Effector memory CD8-positive, alpha-beta T cell (primary cell): ENCODE data around the gene TCHP.
"Not testable (repeated sequence)": the region's sequence is repeated elsewhere in the genome, so short reads cannot be mapped to it uniquely, and the experiment has no call there.

Experiments used
- ATAC-seq: fragments of 150-1000 bp; cut with Tn5 transposase; replicated peaks from 2 replicates; pipeline ENCODE4 v1.10.0; 2021; ENCODE audit warnings: mild to moderate bottlenecking, moderate library complexity
- DNase-seq, 3 experiments: peaks; one replicate each; pipeline ENCODE4 v3.0.0; 2021
- H3K27ac Mint-ChIP-seq, 2 donors: one replicate each; pipeline ENCODE4 v1.8.0; 2022; ENCODE audit warnings: mild to moderate bottlenecking in 2 of 2, mixed read lengths in 2 of 2, moderate library complexity in 2 of 2
- H3K27me3 Mint-ChIP-seq, 2 donors: one replicate each; pipeline ENCODE4 v1.8.0; 2022; ENCODE audit warnings: mixed read lengths in 2 of 2
- H3K36me3 Mint-ChIP-seq: one replicate; pipeline ENCODE4 v1.8.0; 2022; ENCODE audit warnings: mild to moderate bottlenecking, moderate library complexity, mixed read lengths; ENCODE audit not compliant: insufficient read depth
- H3K4me1 Mint-ChIP-seq, 2 donors: one replicate each; pipeline ENCODE4 v1.8.0; 2022; ENCODE audit warnings: low read depth in 2 of 2, mixed read lengths in 2 of 2
- H3K4me3 Mint-ChIP-seq, 2 donors: one replicate each; pipeline ENCODE4 v1.8.0; 2022; ENCODE audit warnings: mild to moderate bottlenecking in 2 of 2, mixed read lengths in 2 of 2, moderate library complexity in 2 of 2
- H3K9me3 Mint-ChIP-seq, 2 donors: one replicate each; pipeline ENCODE4 v1.8.0; 2022; ENCODE audit warnings: mixed read lengths in 2 of 2
- total RNA-seq, 9 experiments: gene quantifications; one replicate each; lab custom pipeline; 2026; lab: John Stamatoyannopoulos, UW

Gene TCHP, protein sequence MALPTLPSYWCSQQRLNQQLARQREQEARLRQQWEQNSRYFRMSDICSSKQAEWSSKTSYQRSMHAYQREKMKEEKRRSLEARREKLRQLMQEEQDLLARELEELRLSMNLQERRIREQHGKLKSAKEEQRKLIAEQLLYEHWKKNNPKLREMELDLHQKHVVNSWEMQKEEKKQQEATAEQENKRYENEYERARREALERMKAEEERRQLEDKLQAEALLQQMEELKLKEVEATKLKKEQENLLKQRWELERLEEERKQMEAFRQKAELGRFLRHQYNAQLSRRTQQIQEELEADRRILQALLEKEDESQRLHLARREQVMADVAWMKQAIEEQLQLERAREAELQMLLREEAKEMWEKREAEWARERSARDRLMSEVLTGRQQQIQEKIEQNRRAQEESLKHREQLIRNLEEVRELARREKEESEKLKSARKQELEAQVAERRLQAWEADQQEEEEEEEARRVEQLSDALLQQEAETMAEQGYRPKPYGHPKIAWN
- 34.4 to 62.0 (median 43.2) reads per million in 9 experiments for total RNA-seq

DNA sequence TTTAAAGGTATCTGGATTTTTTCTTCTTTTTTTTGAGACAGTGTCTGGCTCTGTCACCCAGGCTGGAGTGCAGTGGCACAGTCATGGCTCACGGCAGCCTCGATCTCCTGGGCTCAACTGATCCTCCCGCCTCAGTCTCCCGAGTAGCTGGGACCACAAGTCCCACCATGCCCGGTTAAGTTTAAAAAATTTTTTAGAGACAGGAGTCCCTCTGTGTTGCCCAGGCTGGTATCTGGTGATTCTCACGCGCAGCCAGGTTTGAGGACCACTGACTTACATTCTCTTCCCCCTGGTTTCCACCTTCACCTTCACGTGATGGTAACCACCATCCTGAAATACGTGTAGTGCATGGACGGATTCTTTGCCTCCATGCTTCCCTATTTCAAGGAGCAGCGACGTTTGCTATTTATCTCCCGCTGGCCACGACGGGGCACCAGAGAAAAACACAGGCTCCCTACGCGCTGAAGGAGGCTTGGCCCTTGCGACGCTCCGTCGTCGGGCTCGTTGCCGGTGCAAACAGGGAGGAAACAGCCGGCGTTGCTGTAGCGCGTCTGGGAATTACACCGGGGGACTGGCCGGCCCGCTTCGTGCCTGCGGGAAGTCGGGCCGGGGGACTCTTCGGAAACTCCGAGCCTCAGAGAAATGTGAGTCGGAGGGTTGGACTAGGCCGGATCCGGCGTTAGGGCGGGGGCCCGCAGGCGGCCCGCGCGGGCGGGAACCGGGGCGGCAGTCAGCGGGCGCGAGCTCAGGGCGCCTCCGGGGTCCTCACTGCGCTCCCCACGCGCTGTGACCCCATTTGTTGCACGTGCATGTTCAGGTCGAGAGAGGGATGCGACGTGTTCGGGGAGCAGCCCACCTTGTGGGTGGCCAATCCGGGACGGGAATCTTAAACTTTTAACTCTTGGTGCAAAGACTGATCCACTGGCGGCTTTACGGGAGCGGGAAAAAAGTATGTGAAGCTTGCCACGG lies at the start of gene TCHP:
TCHP (plus strand) TSS at position 492 of the 969 bp plus-strand sequence. CDS start 2,753 bp downstream, outside the sequence.
- Mint-ChIP-seq H3K9me3 (no peaks in the 10 kb centered on the region), H3K4me1 (peaks cover 23 to 27% of the 10 kb centered on the region in 2 donors), H3K27me3 (no peaks in the 10 kb centered on the region), H3K36me3 (peaks cover 25% of the 10 kb centered on the region), H3K27ac (peak within 1 kb of the TSS; percentile 92 to 95), H3K4me3 (peak within 1 kb of the TSS; percentile 90 to 96)
- peak; percentile 57 to 64 (median 58) for DNase-seq
- peak; percentile 91 for ATAC-seq

DNA sequence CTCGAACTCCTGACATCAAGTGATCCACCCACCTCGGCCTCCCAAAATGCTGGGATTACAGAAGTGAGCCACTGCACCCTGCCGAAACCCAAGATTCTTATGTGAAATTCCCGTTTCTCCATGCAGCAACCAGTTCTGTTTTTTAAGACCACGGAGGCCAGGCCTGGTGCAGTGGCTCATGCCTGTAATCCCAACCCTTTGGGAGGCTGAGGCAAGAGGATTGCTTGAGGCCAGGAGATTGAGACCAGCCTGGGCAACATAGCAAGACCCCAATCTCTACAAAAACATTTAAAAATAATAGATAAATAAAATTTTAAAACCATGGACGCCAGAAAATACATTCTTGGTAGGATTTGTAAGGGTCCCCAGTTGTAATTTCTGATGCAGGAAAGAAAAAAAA lies 49.6 kb upstream of the TCHP start:
- H3K4me3 Mint-ChIP-seq, H3K27ac Mint-ChIP-seq: not testable (repeated sequence)

DNA sequence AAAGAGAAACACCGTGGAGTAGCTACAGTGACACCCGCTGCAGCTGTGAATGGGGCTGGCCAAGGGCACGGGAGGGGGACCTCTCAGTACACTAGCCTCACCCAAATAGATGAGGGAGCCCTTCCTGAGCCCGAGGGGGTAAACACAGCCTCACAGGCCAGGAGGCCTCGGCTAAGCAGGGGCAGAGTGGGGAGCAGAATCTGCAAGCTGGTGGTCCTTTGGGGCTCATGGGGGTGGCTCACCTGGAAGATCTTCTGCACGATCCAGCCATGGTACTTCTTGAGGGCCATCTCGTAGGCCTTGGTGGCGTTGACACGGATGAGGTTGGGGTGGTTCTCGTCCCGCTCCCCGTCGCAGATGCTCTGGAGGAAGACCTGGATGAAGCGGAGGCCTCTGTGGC lies 44.7 kb upstream of the TCHP start:
- peaks cover 7 to 14% of the 10 kb centered on the region in 2 donors for H3K4me1 Mint-ChIP-seq
- H3K27me3 Mint-ChIP-seq = no peaks in the 10 kb centered on the region
- H3K36me3 Mint-ChIP-seq = peaks cover 48% of the 10 kb centered on the region
- ATAC-seq (no peak), DNase-seq (no peak)
- H3K9me3 Mint-ChIP-seq = no peaks in the 10 kb centered on the region
- H3K27ac Mint-ChIP-seq = no peak overlapping the region
- no peak overlapping the region for H3K4me3 Mint-ChIP-seq

More for the DNA sequence above, 49.6 kb upstream of the TCHP start:
- not testable (repeated sequence) for H3K27me3 Mint-ChIP-seq, H3K4me1 Mint-ChIP-seq, H3K9me3 Mint-ChIP-seq, DNase-seq, ATAC-seq
- peaks cover 23% of the 10 kb centered on the region for H3K36me3 Mint-ChIP-seq

DNA sequence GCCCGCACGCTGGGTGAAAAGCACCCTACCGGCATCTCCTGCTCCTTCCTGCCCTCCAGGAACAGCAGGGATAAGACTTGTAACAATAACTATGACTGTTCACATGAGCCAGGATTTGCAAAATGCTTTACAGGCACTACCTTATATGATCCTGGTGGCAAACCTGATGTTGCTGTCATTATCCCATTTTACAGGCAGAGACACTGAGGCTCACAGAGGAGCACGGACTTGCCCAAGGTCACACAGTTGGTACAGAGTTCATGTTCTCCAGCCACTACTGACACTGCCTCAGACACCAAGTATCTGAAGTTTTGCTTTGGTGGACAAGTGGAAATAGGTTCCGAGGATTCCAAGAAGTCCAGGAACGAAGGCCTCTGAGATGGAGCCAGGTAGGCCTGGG lies 42.4 kb upstream of the TCHP start:
- H3K27me3 Mint-ChIP-seq = no peaks in the 10 kb centered on the region
- DNase-seq (no peak), ATAC-seq (no peak)
- peaks cover 9 to 14% of the 10 kb centered on the region in 2 donors for H3K4me1 Mint-ChIP-seq
- H3K36me3 Mint-ChIP-seq = peaks cover 37% of the 10 kb centered on the region
- peak overlapping the region in 1 of 2 donors; percentile 58 for H3K27ac Mint-ChIP-seq
- H3K9me3 Mint-ChIP-seq = no peaks in the 10 kb centered on the region
- no peak overlapping the region for H3K4me3 Mint-ChIP-seq

DNA sequence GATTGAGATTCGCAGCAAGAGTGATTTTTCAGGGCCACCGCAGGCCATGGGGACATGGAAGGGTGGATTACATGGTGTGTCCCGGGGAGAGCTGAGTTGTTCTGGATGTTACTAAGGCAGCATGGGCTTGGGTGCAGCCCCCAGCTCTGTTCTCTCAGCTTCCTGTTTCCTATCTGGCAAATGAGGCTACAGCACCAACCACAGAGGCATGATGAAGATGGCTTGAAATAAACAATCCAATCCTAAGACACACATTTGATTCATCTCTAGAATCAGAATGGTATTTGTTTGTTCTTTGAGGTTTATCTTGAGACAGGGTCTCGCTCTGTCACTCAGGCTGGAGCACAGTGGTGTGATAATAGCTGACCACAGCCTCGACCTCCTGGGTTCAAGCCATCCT lies 41.3 kb upstream of the TCHP start:
- Mint-ChIP-seq H3K9me3 (no peaks in the 10 kb centered on the region), H3K4me1 (peaks cover 12 to 16% of the 10 kb centered on the region in 2 donors), H3K4me3 (no peak overlapping the region), H3K27me3 (no peaks in the 10 kb centered on the region), H3K27ac (peak overlapping the region; percentile 48 to 62), H3K36me3 (peaks cover 32% of the 10 kb centered on the region)
- ATAC-seq (no peak), DNase-seq (no peak)

DNA sequence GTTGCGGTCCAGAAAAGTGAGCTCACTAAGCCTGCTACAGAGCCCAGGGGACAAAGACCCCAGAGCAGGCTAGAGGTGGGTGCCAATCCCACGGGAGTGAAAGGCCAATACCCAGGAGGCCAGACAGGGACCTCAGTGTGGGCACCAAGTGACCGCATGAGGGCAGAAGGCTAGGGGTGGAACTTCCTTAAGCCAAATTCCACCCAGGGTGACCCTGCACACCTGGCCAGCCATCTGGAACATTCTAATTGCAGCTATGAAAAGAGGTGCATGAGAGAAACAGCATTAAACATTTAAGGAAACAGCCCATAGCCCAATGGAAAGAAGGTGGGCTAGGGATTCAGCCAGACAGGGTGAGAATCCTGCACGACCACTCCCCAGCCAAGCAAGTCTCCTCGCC lies 39.1 kb upstream of the TCHP start:
- Mint-ChIP-seq H3K27ac (peak overlapping the region in 1 of 2 donors; percentile 5), H3K4me3 (no peak overlapping the region), H3K4me1 (peaks cover 26 to 29% of the 10 kb centered on the region in 2 donors), H3K27me3 (no peaks in the 10 kb centered on the region), H3K36me3 (peaks cover 23% of the 10 kb centered on the region), H3K9me3 (no peaks in the 10 kb centered on the region)
- no peak for DNase-seq
- ATAC-seq = no peak

DNA sequence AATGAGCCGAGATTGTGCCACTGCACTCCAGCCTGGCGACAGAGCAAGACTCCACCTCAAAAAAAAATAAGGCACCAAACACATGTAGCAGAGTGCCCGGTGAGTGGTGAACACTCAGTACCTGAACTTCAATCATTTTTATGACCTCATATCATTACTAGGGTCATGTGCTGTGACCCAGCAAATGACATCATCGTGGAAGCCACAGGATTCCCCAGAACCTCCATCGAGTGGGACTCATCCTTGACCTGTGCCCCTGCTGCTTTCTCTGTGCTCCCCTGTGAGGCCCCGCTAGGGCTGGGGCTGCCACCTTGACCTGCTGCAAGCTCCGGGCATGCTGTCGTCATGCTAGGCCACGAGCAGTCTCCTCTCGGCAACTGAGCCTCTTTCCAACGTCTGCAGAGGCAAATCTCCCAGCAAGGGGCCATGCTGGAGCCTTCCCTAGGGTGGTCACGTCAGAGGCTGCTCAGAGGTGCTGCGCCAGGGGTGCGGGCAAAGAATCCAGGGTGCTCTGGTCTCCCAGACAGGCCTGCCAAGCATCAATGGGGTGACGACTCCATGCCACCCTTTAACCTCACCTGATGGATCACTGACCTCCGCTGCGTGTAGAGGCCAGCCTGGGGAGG lies 38.3 kb upstream of the TCHP start:
- DNase-seq (no peak), ATAC-seq (no peak)
- Mint-ChIP-seq H3K27me3 (no peaks in the 10 kb centered on the region), H3K4me3 (no peak overlapping the region), H3K27ac (peak overlapping the region in 1 of 2 donors; percentile 5), H3K4me1 (peaks cover 26 to 29% of the 10 kb centered on the region in 2 donors), H3K9me3 (no peaks in the 10 kb centered on the region), H3K36me3 (peaks cover 15% of the 10 kb centered on the region)

DNA sequence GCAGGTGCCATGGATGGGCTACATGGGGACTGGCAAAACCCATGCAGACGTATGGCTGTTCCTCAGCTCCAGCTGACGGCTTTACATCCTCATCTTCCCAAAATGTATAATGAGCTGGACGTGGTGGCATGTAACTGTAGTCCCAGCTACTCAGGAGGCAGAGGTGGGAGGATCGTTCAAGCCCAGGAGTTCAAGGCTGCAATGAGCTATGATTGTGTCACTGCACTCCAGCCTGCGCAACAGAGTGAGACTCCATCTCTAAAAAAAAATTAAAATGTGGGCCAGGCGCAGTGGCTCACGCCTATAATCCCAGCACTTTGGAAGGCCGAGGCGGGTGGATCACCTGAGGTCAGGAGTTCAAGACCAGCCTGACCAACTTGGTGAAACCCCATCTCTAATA lies 37.6 kb upstream of the TCHP start:
- H3K4me3 Mint-ChIP-seq, H3K27ac Mint-ChIP-seq, DNase-seq, H3K9me3 Mint-ChIP-seq, H3K36me3 Mint-ChIP-seq, ATAC-seq, H3K27me3 Mint-ChIP-seq: not testable (repeated sequence)
- peaks cover 26 to 29% of the 10 kb centered on the region in 2 donors for H3K4me1 Mint-ChIP-seq

DNA sequence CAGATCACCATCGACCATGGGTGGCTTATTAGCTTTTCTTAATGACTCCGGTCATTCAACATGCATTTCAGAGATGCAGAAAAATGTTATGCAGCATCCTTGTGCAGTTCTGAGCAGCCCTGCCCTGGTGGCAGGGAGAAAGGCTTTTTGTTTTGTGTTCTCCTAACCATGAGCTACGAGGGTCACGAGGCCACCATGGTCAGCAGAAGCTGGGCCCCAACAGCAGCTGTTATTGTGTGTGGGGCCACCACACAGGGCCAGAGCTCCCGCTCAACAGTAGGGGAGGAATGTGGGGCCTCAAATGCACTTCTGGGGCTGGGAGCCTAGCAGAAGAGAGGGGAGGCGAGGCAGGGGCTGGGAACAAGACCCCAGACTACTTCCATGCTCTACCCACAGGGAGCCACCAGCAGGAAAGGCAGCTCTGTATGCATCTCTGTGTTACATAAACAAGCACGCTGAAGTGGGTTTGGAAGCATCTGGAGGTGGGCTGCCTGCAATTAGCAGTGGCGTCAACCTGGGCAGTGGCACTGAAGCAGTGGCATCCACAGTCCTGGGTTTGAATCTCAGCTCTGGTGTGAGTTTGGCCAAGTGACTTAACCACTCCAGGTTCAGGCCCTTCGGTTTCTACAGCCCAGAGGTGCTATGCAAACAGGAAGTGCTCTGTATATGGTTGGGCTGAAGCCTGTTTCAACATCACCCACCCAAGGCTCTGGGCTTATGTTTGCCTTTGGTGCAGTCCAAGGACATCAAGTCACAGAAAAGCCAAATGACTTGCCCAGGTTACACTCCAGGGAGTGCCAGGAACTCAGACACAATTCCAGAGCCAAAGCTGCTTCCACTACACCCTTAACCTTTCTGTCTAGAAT lies 36.0 kb upstream of the TCHP start:
- H3K27me3 Mint-ChIP-seq = no peaks in the 10 kb centered on the region
- peak in 2 of 3 experiments; percentile 18 to 21 for DNase-seq
- H3K27ac Mint-ChIP-seq = peak overlapping the region; percentile 91 to 92
- H3K4me3 Mint-ChIP-seq = peak overlapping the region; percentile 48 to 54
- ATAC-seq = peak; percentile 94
- H3K9me3 Mint-ChIP-seq = no peaks in the 10 kb centered on the region
- peaks cover 5% of the 10 kb centered on the region for H3K36me3 Mint-ChIP-seq
- H3K4me1 Mint-ChIP-seq = peaks cover 25% of the 10 kb centered on the region in 2 donors

DNA sequence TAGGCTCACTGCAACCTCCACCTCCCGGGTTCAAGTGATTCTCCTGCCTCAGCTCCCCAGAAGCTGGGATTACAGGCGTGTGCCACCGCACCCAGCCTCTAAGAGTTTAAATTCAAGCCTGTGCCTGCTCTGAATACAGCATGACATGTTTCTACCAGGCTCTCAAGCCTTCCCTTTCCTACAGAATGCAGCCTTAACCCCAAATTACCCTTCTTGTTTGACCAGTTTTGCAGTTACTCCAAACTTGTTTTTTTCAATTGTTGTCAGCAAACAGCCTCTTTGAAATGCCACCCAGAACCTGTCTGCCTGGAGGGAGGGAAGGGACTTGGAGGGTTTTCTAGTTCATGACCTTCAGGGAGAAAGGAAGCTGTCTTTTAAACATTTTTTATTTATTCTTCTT lies 35.2 kb upstream of the TCHP start:
- Mint-ChIP-seq H3K4me3 (peak overlapping the region in 1 of 2 donors; percentile 17), H3K27ac (peak overlapping the region; percentile 91 to 92), H3K4me1 (peaks cover 25% of the 10 kb centered on the region in 2 donors), H3K27me3 (no peaks in the 10 kb centered on the region), H3K9me3 (no peaks in the 10 kb centered on the region), H3K36me3 (peaks cover 5% of the 10 kb centered on the region)
- DNase-seq (no peak), ATAC-seq (no peak)

DNA sequence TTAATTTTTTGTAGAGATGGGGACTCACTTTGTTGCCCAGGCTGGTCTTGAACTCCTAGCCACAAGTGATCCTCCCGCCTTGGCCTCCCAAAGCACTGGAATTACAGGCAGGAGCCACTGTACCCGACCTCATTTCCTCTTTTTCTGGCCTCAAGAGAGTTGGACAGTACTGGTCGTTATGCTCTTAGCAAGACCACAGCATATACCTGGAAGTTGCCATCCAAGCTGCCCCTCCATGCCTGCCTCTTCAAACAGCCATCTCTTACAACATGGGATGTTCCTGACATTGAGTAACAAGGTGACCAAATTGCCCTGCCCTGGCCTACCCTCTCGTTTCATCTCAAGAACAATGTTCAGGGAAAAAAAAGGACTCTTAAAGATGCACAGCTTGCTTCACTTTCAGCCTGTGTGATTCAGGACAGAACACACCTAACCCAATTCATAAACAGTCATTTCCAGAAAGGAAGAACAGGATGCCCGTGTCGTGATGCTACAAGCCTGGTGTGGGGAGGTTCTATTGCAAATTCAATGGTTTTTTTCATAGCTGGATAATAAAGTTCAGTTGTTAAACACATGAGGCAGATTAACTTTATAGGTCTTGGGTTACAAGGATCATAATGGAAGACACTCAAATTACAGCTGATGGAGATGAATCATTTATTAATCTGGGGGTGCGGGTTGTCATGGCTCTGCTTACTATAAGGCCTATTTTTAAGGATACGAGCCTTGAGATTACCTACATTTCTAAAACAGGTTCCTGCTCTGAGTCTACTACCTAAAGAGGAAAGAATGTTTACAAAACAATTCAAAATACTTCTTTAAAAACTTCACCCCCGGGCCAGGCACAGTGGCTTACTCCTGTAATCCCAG lies 31.7 kb upstream of the TCHP start:
- no peak overlapping the region for H3K4me3 Mint-ChIP-seq
- DNase-seq (no peak), ATAC-seq (no peak)
- peaks cover 12% of the 10 kb centered on the region for H3K36me3 Mint-ChIP-seq
- H3K9me3 Mint-ChIP-seq = no peaks in the 10 kb centered on the region
- H3K27me3 Mint-ChIP-seq = no peaks in the 10 kb centered on the region
- H3K27ac Mint-ChIP-seq = peak overlapping the region; percentile 38
- H3K4me1 Mint-ChIP-seq = peaks cover 29 to 30% of the 10 kb centered on the region in 2 donors
